Raji (cell line): ENCODE data around the gene MARK3.

Source experiments
- POLR2A ChIP-seq: IDR thresholded peaks from 2 replicates; pipeline ENCODE4 v1.6.1; 2011; ENCODE audit warnings: low read depth, low read length, control low read depth; ENCODE audit not compliant: insufficient read depth

Gene MARK3

DNA sequence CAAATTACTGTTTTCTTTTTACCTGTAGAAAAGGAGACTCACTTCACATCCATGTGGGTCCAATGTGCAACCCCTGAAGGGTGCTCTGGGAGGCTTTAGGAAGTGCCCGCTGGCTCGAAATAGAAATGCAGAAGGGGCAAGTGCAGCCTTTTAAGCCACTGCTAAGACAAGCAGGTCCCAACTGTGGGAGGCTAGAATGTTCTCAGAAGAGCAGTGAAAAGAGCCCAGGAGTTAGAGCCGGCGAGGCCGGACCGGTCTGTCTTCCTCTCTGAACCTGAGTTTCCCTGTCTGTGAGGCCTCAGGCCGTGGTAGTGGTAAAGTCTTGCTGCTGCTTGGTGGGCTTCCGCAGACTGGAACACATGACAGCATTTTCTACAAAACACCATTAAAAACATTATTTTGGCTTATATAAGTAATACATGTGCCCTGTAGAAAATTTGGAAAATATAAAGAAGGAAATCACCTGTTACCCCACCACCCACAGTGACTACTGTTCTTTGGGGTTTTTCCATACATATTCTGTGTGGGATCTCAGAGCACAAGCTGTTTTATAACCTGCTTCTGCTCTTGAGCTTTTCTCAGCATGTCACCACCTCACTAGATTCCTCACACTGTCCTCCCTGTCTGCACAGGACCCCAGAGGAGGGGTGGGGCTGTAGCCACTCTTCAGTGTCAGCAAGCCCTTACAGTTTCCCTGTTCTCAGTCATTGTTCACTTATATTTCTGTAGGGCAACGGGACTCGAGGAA is 131.4 kb downstream of the MARK3 start:
- TF ChIP-seq POLR2A: no peak

DNA sequence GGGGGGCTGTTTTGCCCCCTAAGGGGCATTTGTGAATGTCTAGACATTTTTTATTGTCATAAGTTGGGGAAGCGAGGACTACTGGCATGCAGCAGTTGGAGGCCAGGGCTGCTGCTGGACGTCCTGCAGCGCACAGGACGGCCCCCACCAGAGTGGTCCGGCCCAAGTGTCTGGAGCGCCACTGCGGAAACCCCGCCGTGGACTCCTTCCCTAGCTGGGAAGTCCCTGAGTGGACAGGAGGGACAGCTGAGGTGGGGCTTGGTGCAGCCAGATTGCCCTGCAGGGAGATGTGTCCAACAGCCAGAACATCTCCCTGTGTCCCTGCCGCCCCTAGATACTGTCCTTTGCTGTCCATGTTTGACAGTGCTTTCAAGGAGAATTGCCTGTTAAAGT is 132.0 kb downstream of the MARK3 start:
- no peak for TF ChIP-seq POLR2A

DNA sequence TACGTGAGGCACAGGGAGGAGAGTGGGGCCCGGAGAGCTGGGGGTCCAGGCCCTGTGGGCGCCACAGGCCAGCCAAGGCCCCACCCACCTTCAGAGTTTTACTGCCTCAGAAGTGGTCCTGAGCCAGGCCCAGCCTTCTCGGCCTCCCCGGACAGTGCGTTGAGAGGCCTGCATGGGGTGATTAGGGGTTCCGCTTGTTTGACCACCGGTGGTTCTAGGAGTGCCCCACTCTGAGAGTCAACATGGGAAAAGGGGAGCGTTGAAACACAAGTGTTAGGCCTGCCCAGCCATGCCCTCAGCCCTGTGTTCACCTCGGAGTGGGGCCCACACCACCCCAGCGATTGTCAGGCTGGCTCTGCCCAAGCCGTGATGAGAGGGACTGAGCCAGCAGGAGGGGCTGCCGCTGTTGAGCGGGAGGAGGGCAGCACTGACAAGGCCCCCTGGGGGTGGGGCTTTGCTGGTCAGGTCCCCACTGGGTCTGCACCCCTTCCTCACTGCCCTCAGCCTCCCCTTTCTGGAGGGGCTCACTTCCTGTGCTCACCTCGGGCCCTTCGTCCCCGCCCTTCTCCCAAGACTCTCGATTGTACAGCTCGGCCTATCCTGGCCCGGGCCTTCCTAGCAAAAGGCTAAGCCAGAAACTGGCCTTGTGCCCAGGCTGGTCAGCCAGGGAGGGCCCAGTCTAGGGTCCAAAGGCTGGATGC is 132.7 kb downstream of the MARK3 start:
- no peak for TF ChIP-seq POLR2A

DNA sequence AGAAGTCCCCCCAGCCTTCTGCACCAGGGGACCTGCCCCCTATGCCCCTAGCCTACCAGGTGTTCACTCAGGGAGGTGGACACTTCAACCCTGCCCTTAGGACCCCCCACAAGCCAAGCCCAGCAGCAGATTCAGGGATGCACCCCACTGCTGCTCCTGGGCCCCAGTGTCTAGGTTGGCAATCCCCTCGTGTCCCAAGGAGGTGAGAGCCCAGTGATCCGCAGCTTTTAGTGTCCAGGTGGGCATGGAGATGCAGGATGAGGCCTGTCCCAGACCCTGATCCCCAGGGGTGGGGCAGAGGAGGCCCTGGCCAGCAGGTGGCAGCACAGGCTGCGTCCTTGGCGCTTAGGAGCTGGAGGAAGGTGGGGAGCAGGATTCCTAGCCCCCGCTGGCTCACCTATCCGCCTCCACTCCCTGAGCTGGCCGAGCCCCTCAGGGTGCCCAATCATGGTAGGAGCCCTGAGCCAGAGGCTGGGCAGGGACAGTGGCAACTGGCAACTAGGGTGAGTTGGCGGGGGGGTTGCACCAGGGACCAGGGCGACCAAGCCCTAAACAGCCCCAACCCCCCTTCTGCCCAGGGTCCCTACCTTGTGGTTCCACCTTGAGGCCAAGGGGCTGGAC is 133.3 kb downstream of the MARK3 start:
- TF ChIP-seq POLR2A: no peak

DNA sequence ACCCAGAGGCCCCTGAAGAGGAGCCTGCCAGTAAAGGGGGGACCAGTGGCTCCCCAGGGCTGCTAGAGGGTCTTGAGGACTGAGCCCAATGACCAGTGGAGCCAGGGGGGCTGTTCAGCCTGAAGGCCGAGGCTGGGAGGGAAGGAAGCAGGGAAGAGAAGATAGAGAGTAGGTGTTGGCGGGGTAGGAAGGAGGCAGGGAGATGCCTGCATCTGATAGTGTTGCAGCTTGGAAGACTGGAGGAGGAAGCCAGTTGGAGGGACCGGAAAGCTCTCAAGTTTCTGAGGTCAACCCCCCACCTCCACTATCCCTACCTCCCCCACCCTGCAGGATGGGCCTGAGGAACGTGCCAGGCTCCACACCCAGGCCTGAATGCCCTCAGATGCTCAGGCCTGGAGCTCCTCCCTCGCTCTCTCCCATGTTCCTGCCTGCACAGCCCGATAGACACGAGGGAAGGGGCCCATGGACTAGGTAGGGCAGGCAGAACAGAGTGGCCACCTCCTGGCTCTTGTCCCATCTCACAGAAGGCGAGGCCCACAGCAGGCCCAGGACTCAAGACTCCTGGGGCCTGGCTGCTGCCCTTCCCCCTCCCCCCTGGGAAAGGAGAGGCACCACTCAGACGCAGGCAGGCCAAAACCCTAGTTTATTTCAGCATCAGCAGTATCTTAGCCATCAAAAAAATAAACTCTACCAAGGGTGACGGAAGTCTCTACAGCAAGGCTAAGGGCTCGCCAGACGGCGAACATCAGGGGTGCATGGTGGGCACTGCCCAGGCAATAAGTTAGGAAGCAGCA is 134.0 kb downstream of the MARK3 start:
- no peak for TF ChIP-seq POLR2A

DNA sequence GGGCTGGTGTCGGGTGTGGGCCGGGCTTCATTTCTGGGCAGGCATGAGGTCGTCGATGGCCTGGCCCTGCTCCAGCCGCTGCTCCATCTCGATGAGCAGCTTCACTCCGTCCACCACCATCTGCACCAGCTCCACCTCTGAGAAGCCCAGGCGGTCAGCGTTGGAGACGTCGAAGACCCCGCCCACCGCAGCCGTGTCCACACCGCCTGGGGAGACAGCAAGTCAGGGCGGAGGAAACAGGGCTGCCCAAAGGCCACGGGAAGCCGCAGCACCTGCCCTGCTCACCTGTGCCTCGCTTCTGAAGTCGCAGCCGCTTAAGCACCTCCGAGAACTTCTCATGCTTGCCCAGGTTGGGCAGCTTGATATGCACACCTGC is 134.6 kb downstream of the MARK3 start:
- TF ChIP-seq POLR2A: no peak

DNA sequence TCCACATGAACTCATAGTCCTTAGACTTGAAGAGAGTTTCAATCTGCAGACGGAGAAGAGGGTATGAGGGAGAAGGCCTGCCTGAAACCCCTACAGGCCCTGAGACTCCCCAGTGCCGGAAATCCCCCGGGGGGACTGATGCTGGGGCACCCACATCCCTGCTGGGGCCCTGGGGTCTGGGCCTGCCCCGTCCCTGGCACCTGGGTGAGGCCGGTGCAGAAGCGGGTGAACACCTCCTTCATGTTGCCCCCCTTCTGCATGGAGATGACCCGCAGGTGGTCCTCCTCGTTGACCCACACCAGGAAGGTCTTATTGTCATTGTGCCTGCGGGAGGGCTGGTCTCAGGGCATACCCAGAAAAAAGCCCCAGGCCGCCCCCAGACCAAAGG is 135.0 kb downstream of the MARK3 start:
- TF ChIP-seq POLR2A: no peak

DNA sequence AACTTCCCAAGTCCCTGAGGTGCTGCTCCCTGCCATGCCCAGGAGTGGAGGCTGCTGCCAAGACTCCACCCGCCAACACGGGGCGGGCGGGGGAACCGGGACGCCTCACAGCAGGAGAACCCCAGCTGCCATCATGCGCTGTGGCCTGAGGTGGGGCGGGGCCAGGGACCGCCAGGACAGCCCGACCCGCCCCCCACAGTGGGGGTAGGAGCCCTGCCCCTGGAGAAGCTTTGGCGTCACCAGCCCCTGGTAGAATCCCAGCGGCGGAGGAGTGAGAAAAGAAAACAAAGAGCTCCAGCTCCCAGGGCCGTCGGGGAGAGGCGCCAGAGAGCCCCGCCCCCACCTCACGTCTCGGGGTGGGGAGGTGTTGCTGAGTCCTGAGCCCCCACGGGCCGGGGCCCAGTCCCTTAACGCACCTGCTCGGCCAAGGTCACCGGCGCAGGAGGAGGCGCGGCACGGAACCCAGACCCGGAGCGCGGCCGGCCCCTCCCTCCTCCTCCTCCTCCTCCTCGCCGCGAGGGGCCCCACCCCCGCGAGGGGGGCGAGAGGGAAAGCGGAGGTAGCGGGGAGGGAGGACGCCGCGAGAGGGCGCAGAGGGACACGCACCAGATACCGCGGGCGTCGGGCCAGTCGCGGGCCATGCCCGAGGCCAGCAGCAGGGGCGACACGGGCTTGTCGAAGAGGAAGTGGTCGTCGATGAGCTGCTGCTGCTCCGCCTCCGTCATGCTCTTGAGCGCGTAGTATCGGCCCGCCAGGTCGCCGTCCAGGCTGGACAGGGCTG is 135.6 kb downstream of the MARK3 start:
- TF ChIP-seq POLR2A: no peak

DNA sequence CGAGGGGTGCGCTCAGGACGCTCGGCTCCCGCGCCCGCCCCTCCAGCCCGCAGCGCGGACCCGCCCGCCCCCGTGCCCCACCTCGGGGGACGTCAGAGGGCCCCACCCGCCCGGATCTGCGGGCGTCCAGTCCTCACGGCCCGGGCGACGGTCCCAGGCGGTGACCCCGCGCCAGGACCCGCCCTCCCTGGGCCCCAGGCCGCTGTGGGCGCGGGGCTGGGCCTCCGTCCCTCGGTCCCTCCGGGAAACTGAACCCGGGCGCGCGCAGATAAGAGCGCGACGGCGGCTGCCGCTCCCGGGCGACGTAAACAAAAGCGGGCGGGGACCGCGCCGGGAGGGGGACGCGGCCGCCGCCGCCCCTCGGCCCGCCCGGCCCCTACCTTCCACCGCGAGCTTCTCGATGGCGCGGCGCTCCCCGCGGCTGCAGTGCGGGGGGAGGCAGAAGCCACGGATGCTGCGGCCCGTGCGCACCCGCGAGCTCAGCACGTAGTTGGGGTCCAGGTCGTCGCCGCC is 136.3 kb downstream of the MARK3 start:
- TF ChIP-seq POLR2A: no peak

DNA sequence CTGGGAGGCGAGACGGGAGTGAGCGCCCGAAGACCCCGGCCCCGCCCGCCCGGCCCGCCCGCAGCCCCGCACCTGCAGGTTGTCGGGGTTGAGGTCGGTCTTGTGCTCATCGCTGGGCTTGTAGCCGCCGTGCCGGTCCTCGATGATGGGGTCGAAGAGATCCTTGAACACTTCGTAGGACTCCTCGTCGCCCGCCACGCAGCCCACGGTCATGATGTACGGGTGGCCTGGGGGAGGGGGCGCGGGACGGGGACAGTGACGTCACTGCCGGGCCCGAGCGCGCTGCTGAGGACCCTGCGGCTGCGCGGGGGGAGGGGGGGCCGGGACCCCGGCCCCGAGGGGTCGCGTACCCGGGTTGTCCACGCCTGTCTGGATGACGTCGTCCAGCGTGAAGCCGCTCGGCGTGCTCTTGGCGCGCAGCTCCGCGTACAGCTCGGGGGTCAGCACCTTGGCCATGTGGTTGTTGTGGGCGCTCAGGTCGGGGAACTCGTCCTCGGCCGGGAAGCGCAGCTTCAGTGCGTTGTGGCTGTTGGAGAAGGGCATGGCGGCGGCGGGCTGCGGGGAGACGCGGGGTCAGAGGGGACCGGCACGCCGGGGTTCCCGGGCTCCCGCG is 136.8 kb downstream of the MARK3 start:
- TF ChIP-seq POLR2A: no peak

DNA sequence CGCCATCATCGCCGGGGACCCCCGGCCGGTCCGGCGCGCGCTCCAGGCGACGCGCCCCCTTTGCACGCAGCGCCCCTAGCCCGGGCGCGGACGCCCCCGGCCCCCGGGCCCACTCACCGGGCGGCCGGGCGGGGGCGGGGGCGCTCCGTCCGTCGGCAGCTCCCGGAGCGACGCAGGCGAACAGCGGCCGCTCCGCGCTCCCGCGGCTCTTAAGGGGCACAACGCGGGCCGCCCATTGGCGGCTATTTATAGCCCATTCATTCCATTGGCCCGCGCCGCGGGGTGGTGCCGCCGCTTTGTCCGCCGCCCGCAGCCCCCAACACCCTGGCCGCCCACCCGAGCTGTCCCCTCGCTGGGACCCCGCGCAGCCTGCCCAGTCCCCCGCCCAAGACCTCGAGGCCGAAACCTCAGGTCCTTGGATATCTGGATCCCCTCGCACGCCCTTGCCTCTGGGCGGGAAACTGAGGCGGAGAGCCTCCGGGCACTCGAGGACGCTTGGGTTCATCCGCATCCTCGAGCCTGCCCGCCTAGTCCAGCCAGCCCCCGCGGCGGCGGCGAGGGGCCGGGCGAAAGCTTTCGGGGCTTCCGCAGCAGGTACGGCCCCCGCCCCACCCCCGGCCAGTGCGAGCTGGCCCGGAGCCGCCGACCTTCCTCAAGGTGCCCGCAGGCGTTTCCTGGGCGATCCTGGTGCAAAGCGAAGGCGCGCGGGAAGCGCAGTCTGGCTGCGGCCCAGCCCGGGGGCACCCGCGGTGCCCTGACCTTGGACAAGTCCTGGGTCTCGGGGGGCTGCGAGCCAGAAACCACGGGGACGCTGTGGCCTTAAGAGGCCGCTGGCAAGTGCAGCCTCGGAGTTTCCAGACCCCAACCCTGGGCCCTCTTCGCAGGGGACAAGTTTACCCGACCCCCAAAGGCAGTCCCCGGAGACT is 137.7 kb downstream of the MARK3 start, which contains the start of gene CKB:
TSS of gene CKB (minus strand) at position 182 of the 926 bp plus-strand sequence. CDS start 337 bp downstream, outside the sequence.
- no peak for TF ChIP-seq POLR2A

DNA sequence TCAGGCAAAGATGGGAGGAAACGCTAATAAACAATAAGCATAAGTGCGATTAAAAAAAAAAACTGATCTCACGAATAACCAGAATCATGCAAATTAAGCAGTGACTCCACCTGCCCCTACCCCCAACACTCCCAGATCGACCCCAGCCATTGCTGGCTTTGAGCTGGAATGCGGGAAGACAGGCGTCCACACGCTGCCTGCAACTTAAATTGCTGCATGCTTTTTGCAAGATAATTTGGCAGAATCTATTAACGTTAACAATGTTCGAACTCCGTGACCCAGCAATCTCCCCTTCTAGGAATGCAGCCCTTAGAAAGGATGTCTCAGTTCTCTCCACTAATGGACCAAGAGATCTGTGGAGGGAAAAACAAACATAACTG is 138.3 kb downstream of the MARK3 start:
- TF ChIP-seq POLR2A: no peak

DNA sequence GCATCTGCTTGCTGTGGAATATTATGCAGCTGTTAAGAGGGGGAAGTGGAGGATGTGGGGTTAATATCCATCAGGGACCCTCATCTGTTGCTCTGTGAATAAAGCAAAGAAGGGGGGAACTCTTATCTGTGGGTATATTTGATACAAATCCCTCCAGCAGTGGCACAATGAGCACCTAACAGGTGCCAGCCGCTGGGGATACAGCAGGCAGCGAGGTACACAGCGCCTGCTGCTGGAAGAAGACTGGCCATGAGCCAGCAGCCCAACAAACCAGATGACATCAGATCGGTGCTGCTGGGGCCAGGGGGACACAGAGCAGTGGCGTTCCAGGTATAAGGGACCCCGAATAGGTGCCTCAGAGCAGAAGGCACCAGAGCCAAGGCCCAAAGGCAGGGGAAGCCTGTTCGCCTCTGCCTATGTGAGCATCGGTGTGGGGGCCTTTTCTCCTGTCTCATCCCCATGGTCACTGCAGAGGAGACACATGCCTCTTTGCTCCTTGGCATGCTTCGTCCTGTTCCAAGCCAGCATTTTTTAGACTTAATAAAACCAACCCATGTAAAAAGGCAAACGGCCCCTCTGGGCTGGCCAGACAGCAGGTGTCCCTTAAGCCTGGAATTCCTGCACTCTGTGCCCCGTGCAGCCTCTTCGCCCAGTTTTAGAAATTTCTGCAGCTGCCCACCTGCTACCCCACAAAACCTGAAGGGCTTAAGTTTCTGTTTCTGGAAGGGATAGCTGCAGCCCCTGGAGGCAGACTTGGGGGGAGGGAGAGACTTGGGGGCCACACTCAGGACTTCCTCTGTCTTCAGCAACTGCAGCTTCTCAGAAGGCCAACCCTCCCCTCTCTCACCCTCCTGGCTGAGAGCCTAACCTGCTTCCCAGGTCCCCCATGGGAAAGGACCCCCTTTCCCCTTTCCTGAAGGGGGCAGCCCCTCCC is 139.1 kb downstream of the MARK3 start:
- no peak for TF ChIP-seq POLR2A
